ENCODE results near the gene ESYT2. TPM values are rescaled to one million over a fixed set of nuclear protein-coding genes. Genes with fewer than 3 reads are reported as not detected.

Gene ESYT2
- total and polyA plus RNA-seq, 9 of the 15 experiments (the other 6 are each of a cell fraction or from before 2014, with no cell fraction given): 5.8 to 86.9 (median 64.7) TPM

GRCh38 chr7:158812684-158813083, 16.6 kb downstream of the ESYT2 start:
- FAIRE-seq (no peak), DNase-seq (ENCODE audit: extremely low read depth in 1 of 4, low spot score in 3 of 4) (no peak), ATAC-seq (no peak)
- no peak overlapping the region for H3K9ac ChIP-seq (ENCODE audit: insufficient read depth in 1 of 2, low read depth in 2 of 2, low read length in 2 of 2)
- TF ChIP-seq XRCC4 (IDR thresholded peaks at IDR 0.05; ENCODE audit: extremely low read depth, insufficient read depth, insufficient read length): no peak
- peak; percentile 6; the same call in 1 of the 2 replicates for TF ChIP-seq RFX1 (IDR thresholded peaks at IDR 0.05)
- TF ChIP-seq CSDE1 (IDR thresholded peaks at IDR 0.05): 0 out of 4 replicates have a peak, but pooled peaks of 1 of the 2 experiments have one; percentile 20
- no peak overlapping the region for H3K4me3 ChIP-seq
- in situ Hi-C loops (cut with MboI): no loop called here
- intact Hi-C loops (cut with micrococcal nuclease): no loop called here
- H3K27ac ChIP-seq (ENCODE audit: extremely low read depth, low read depth, low read length): no peak overlapping the region
- no peak overlapping the region for H2AFZ ChIP-seq (ENCODE audit: low read depth, low read length)
- peaks cover 11 to 33% of the 10 kb centered on the region in 2 experiments for H3K4me1 ChIP-seq (replicated peaks in 1 of 2; ENCODE audit: control insufficient read depth in 2 of 2, insufficient read depth in 2 of 2, low read length in 2 of 2)
- H3K36me3 ChIP-seq (ENCODE audit: control insufficient read depth, insufficient read depth, low read length): peaks cover 44% of the 10 kb centered on the region
- WGBS (ENCODE audit: insufficient coverage, low coverage, missing lambda C conversion rate): 73% methylated on average over 5 of the region's 5 CpGs
- peaks cover 12% of the 10 kb centered on the region for H3K9me1 ChIP-seq (ENCODE audit: control insufficient read depth, insufficient read depth, low read length)
- H3K79me2 ChIP-seq (ENCODE audit: control insufficient read depth, insufficient read depth, low read length): peaks cover 95% of the 10 kb centered on the region
- POLR2A ChIA-PET: interaction anchor here (2.1 to 2.6 kb wide), 2 partner anchors 12 to 17 kb away, joined by 8 read pairs; partner anchors contain the start of gene ESYT2
- H3K4me2 ChIP-seq (ENCODE audit: insufficient read depth, low read length): no peak overlapping the region
- no peaks in the 10 kb centered on the region for H3K27me3 ChIP-seq (ENCODE audit: control insufficient read depth in 2 of 2, insufficient read depth in 2 of 2, low read length in 2 of 2)
- no peaks in the 10 kb centered on the region; the same call in 1 of the 2 replicates for H3K9me3 ChIP-seq (replicated peaks; ENCODE audit: control insufficient read depth, insufficient read depth, low read depth, low read length)
- CTCF ChIA-PET (ENCODE audit: low intra/inter-chr PET ratio): no interaction called here
- peaks cover 38% of the 10 kb centered on the region for H4K20me1 ChIP-seq (replicated peaks; ENCODE audit: control insufficient read depth, insufficient read depth, low read length)
- no TSS peak for BruUV-seq (replicated peaks)

- Histone ChIP-seq H3K9ac (ENCODE audit: insufficient read depth in 1 of 2, low read depth in 2 of 2, low read length in 2 of 2) (peak overlapping the region in 1 of 2 experiments; percentile 38; a peak in 1 of 4 replicates), H3K9me1 (ENCODE audit: control insufficient read depth, insufficient read depth, low read length) (peaks cover 7% of the 10 kb centered on the region), H3K4me1 (replicated peaks in 1 of 2; ENCODE audit: control insufficient read depth in 2 of 2, insufficient read depth in 2 of 2, low read length in 2 of 2) (peaks cover 8 to 25% of the 10 kb centered on the region in 2 experiments), H3K36me3 (ENCODE audit: control insufficient read depth, insufficient read depth, low read length) (peaks cover 43% of the 10 kb centered on the region), H3K27ac (ENCODE audit: extremely low read depth, low read depth, low read length) (peak overlapping the region; percentile 2; the same call in 1 of the 3 replicates), H3K9me3 (replicated peaks; ENCODE audit: control insufficient read depth, insufficient read depth, low read depth, low read length) (peaks cover 2% of the 10 kb centered on the region; the same call in 1 of the 2 replicates), H2AFZ (ENCODE audit: low read depth, low read length) (no peak overlapping the region), H4K20me1 (replicated peaks; ENCODE audit: control insufficient read depth, insufficient read depth, low read length) (peaks cover 30% of the 10 kb centered on the region), H3K79me2 (ENCODE audit: control insufficient read depth, insufficient read depth, low read length) (peaks cover 95% of the 10 kb centered on the region), H3K27me3 (ENCODE audit: control insufficient read depth in 2 of 2, insufficient read depth in 2 of 2, low read length in 2 of 2) (no peaks in the 10 kb centered on the region), H3K4me3 (no peak overlapping the region), H3K4me2 (ENCODE audit: insufficient read depth, low read length) (no peak overlapping the region)
- ChIA-PET POLR2A (interaction anchor here (0.6 to 2.6 kb wide), 8 partner anchors 8 to 28 kb away, joined by 3 to 10 read pairs (median 6); partner anchors contain the start of gene ESYT2), CTCF (ENCODE audit: low intra/inter-chr PET ratio) (no interaction called here)
- WGBS (ENCODE audit: insufficient coverage, low coverage, missing lambda C conversion rate): 65% methylated on average over 5 of the region's 5 CpGs
- DNase-seq (ENCODE audit: extremely low read depth in 1 of 4, low spot score in 3 of 4) (peak in 1 of 4 experiments; percentile 21), FAIRE-seq (no peak), ATAC-seq (peak; percentile 37)
- intact Hi-C loops (cut with micrococcal nuclease) (no loop called here), in situ Hi-C loops (cut with MboI) (no loop called here)
- TF ChIP-seq RUNX1 (IDR thresholded peaks at IDR 0.05; ENCODE audit: low read depth): no peak
- no peak for TF ChIP-seq JUN (IDR thresholded peaks at IDR 0.05; ENCODE audit: borderline replicate concordance, low read depth, low read length)
- no peak for TF ChIP-seq JUN (CRISPR knock-in tag; IDR thresholded peaks at IDR 0.05; ENCODE audit: borderline replicate concordance)
- no TSS peak for BruUV-seq (replicated peaks)
These were observed 17.4 kb downstream of the ESYT2 start for GRCh38 chr7:158811894-158812293.

Measured in K562 (cell line).